ENCODE results near the gene HBE1. TPM values are rescaled to one million over a fixed set of nuclear protein-coding genes. Genes with fewer than 3 reads are reported as not detected.

HBE1 gene
- total and polyA plus RNA-seq, 2 of the 8 experiments (the other 6 are each of a cell fraction or from before 2014, with no cell fraction given), result 0.39 TPM; not detected in 1

DNA sequence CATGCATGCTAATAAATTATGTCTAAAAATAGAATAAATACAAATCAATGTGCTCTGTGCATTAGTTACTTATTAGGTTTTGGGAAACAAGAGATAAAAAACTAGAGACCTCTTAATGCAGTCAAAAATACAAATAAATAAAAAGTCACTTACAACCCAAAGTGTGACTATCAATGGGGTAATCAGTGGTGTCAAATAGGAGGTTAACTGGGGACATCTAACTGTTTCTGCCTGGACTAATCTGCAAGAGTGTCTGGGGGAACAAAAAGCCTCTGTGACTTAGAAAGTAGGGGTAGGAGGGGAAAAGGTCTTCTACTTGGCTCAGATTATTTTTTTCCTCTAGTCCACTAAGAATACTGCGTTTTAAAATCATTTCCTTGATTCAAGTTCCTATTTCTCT is 42.1 kb downstream of the HBE1 start (continued):
- TF ChIP-seq CEBPB (IDR thresholded peaks at IDR 0.05; ENCODE audit: low read depth, low read length), result no peak
- no peak for TF ChIP-seq SUZ12 (IDR thresholded peaks at IDR 0.05; ENCODE audit: low read length)
- no peak for TF ChIP-seq CHD1 (IDR thresholded peaks at IDR 0.05; ENCODE audit: low read depth, low read length)
- no peak for TF ChIP-seq SIX5 (IDR thresholded peaks at IDR 0.05; ENCODE audit: low read depth, low read length)
- TF ChIP-seq MAFK (IDR thresholded peaks at IDR 0.05; ENCODE audit: low read depth, low read length), result no peak
- no peak for TF ChIP-seq NRF1 (IDR thresholded peaks at IDR 0.05; ENCODE audit: low read depth, low read length)
- TF ChIP-seq RNF2 (IDR thresholded peaks at IDR 0.05; ENCODE audit: borderline replicate concordance, low read depth, low read length, missing control alignments, poor library complexity, severe bottlenecking), result no peak

All from H1 (cell line).